Hypothalamus (tissue), 51 donors: ENCODE measurements around the gene CIROP.

Experiments
- DNase-seq, 51 donors: peaks; one replicate each; lab custom pipeline; 2025; lab: John Stamatoyannopoulos, UW

Gene CIROP

GRCh38 chr14:23054000-23054811 is 50.6 kb downstream of the CIROP start:
- DNase-seq = no peak

DNA sequence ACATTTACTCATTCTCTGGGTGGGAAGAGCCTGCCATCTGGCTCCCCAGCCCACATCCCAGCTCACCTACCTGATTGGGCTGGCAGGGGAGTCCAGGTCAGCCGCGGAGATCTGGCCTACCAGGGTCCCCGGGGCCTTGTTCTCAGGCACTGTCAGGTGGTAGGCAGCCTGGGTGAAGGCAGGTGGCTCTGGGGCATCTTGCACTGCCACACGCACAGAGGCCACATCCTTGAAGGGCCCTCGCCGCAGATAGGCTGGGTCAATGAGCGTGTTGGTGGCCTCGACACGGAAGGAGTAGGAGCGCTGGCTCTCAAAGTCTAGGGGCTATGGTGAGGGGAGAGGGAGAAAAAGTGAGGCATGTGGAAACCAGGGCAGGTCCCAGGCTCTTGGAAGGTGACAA is 51.4 kb downstream of the CIROP start:
- DNase-seq = no peak

DNA sequence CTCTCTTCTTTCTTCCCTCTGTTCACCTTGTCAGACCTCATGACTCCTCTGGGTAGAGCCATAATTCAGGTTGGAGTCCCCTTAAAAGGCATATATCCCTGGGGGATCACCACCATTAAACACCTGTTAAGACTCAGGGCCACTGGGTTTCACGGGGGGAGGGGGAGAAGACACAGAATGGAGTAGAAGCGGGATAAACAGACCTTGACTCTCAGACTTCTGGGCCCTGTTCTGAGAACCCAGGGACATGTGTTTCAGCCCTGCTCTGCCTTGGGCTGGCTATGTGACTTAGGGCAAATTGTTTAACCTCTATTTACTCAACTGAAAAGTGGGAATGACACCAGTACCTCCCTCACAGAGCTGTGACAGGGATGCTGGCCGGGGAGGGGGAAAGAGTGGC is 52.1 kb downstream of the CIROP start:
- DNase-seq = no peak

DNA sequence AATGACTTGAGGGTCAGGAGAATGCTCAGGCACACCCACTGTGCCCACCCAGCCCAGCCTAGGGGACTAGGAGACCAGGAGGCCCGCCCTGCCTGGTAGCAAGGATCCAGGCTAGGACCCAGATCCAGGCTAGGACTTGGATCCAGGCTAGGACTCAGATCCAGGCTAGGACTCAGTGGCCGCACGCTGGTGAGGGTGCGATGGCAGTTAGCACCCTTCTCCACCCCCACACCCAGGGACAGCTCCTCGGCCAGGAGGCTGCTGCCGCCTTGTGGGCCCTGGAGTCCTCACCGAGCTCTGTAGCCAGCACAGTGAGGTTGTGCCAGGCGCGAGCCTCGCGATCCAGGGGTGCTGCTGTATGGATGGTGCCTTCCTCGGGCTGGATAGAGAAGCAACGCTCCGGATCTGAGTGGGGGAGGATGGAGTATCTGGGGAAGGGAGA is 52.6 kb downstream of the CIROP start:
- no peak for DNase-seq

DNA sequence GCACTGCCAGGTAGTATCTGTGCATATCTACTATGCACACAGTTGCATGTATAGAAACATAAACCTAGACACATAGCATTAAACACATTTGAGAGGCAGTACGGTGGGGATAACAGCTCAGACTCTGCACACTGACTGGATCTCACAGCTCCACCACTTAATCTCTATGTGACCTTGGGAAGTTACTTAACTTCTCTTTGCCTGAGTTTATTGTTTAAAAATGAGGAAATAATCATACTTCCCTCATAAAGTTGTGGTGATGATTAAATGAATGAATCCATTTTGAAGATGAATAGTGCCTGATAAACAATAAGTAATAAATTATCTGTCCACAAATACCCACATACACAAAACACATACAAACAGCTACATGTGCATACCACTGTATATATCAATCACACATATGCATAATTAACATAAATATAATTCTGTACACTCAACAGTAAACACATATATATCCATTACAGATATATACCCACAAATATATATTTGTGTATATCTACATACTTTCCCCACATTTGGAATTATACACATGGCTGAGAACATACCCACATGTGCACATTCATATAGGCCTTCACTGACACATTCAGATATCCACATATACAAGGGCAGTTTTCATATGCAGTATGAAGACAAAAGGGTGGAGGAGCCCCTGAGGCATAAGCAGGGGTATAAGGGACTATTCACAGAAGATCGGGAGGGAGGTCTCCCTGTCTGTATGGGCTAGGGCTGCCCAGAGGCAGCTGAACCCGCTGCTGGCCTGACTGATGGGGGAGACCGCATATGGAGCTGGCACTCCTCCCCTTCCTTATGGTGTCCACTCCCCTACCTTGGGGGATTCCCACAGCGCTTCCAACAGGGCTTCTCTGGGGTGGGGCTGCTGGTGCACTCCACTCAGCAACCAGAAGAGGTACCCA is 53.4 kb downstream of the CIROP start:
- no peak for DNase-seq
